Measurements from ENCODE around the gene SLC25A26. TPM values are rescaled to one million over a fixed set of nuclear protein-coding genes. Genes with fewer than 3 reads are reported as not detected.

The SLC25A26 gene
- total and polyA plus RNA-seq, 2 donors (not counting 1 experiment from before 2014, with no cell fraction given), result 14.2 to 29.0 TPM

DNA sequence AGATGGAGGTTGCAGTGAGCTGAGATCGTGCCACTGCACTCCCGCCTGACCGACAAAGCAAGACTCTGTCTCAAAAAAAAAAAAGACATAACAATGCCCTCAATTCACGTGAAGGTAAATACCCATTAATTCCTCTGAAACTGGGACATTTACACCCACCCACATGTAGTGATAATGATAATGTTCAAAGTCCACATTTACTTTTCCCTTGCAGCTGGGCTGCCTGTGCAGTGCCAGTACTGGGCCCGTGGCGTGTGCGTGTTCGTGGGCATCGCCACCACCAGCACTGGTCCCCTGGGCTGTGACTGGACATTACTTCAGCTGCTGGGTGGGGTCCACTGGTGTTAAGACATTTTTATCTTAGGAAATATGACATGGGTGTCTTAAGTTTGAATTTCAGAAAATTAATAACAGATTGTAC lies 123.6 kb downstream of the SLC25A26 start:
- Histone ChIP-seq H3K36me3 (ENCODE audit: control insufficient read depth, insufficient read depth, low read length) (no peaks in the 10 kb centered on the region), H3K4me1 (ENCODE audit: control insufficient read depth, extremely low read depth, insufficient read depth, low read length) (no peaks in the 10 kb centered on the region), H3K9ac (ENCODE audit: insufficient read depth, low read length) (no peak overlapping the region), H3K4me3 (replicated peaks in 1 of 4; ENCODE audit: control extremely low read depth in 1 of 4, insufficient read depth in 1 of 4, low read depth in 3 of 4, low read length in 4 of 4) (no peak overlapping the region), H3K27me3 (ENCODE audit: control insufficient read depth, insufficient read depth, low read length) (no peaks in the 10 kb centered on the region), H3K79me2 (ENCODE audit: control insufficient read depth, insufficient read depth, low read length) (no peaks in the 10 kb centered on the region), H4K20me1 (ENCODE audit: control insufficient read depth, extremely low read depth, insufficient read depth, low read length) (no peaks in the 10 kb centered on the region), H3K9me3 (ENCODE audit: control insufficient read depth, insufficient read depth, low read depth, low read length) (no peaks in the 10 kb centered on the region), H3K4me2 (ENCODE audit: extremely low read depth, insufficient read depth, low read length) (no peak overlapping the region), H2AFZ (ENCODE audit: low read length) (no peak overlapping the region), H3K27ac (ENCODE audit: insufficient read depth, low read length) (no peak overlapping the region)
- TF ChIP-seq, protein P1, sequence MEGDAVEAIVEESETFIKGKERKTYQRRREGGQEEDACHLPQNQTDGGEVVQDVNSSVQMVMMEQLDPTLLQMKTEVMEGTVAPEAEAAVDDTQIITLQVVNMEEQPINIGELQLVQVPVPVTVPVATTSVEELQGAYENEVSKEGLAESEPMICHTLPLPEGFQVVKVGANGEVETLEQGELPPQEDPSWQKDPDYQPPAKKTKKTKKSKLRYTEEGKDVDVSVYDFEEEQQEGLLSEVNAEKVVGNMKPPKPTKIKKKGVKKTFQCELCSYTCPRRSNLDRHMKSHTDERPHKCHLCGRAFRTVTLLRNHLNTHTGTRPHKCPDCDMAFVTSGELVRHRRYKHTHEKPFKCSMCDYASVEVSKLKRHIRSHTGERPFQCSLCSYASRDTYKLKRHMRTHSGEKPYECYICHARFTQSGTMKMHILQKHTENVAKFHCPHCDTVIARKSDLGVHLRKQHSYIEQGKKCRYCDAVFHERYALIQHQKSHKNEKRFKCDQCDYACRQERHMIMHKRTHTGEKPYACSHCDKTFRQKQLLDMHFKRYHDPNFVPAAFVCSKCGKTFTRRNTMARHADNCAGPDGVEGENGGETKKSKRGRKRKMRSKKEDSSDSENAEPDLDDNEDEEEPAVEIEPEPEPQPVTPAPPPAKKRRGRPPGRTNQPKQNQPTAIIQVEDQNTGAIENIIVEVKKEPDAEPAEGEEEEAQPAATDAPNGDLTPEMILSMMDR (conservative IDR thresholded peaks at IDR 0.05 in 1 of 2, IDR thresholded peaks at IDR 0.05 in 1 of 2; ENCODE audit: low read depth in 1 of 2, low read length in 2 of 2), result no peak
- no peak for TF ChIP-seq EZH2 (IDR thresholded peaks at IDR 0.05; ENCODE audit: low read length, missing control alignments)
- DNase-seq (ENCODE audit: low read depth in 2 of 2), result no peak

DNA sequence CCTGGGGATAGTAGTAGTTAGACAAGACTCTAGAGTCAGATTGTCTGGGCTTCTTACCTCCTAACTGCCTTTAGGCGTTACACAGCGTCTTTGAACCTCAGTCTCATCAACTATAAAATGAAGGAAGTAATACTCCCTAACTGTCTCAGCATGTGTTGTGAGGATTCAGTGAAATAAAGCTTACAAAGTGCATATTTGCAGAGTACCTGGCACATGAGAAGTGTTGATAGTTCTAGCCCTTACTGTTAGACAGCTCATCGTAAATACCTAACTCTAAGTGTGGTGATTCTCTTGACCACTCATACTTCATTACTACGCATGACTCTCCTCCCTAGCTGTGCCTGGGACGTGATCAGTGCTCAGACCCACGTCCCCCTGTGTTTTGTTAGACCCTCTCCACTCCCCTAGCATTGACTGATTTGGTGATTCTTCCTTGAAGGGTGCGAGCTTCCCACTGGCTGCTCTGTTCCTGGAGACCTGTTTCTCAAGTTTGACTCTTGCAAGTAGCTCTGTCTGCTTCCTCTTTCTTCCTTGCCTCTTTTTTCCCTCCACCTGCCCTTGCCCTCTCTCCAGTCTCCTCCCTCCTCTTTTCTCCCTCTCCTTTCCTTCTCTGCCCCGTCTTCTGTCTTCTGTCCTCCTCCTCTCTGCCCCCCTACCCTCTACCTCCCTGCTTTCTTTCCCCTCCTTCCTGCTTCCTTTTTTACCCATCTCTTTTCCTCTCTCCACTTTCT lies 124.2 kb downstream of the SLC25A26 start:
- Histone ChIP-seq H3K9me3 (ENCODE audit: control insufficient read depth, insufficient read depth, low read depth, low read length) (no peaks in the 10 kb centered on the region), H3K36me3 (ENCODE audit: control insufficient read depth, insufficient read depth, low read length) (no peaks in the 10 kb centered on the region), H3K4me2 (ENCODE audit: extremely low read depth, insufficient read depth, low read length) (no peak overlapping the region), H4K20me1 (ENCODE audit: control insufficient read depth, extremely low read depth, insufficient read depth, low read length) (no peaks in the 10 kb centered on the region), H3K27me3 (ENCODE audit: control insufficient read depth, insufficient read depth, low read length) (no peaks in the 10 kb centered on the region), H2AFZ (ENCODE audit: low read length) (no peak overlapping the region), H3K9ac (ENCODE audit: insufficient read depth, low read length) (no peak overlapping the region), H3K4me3 (replicated peaks in 1 of 4; ENCODE audit: control extremely low read depth in 1 of 4, insufficient read depth in 1 of 4, low read depth in 3 of 4, low read length in 4 of 4) (no peak overlapping the region), H3K79me2 (ENCODE audit: control insufficient read depth, insufficient read depth, low read length) (no peaks in the 10 kb centered on the region), H3K27ac (ENCODE audit: insufficient read depth, low read length) (no peak overlapping the region), H3K4me1 (ENCODE audit: control insufficient read depth, extremely low read depth, insufficient read depth, low read length) (no peaks in the 10 kb centered on the region)
- no peak for DNase-seq (ENCODE audit: low read depth in 2 of 2)
- TF ChIP-seq EZH2 (IDR thresholded peaks at IDR 0.05; ENCODE audit: low read length, missing control alignments), result no peak
- TF ChIP-seq, protein P1 (conservative IDR thresholded peaks at IDR 0.05 in 1 of 2, IDR thresholded peaks at IDR 0.05 in 1 of 2; ENCODE audit: low read depth in 1 of 2, low read length in 2 of 2), result no peak

DNA sequence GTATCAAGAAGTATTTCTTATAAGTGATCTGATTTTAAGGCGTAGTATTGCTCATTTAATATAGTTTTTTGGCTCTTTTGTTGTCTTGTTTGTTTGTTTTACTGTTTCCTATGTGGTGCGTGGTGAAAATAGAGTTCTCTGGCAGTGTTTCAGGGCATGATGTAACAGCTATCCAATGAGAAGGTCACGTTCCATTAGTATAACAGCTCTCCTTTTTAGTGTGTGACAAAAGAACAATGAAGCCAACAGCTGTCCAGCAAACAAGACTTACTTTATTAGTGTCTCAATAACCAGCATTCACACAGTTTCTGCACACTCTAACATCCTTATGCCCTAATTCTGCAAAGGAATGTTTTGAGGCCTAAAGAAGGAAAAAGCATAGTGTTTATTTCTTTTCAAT lies 127.9 kb downstream of the SLC25A26 start:
- TF ChIP-seq EZH2 (IDR thresholded peaks at IDR 0.05; ENCODE audit: low read length, missing control alignments), result no peak
- TF ChIP-seq, protein P1 (conservative IDR thresholded peaks at IDR 0.05 in 1 of 2, IDR thresholded peaks at IDR 0.05 in 1 of 2; ENCODE audit: low read depth in 1 of 2, low read length in 2 of 2), result no peak
- H3K4me2 ChIP-seq (ENCODE audit: extremely low read depth, insufficient read depth, low read length), result no peak overlapping the region
- no peaks in the 10 kb centered on the region for H3K79me2 ChIP-seq (ENCODE audit: control insufficient read depth, insufficient read depth, low read length)
- no peak for DNase-seq (ENCODE audit: low read depth in 2 of 2)
- H3K27me3 ChIP-seq (ENCODE audit: control insufficient read depth, insufficient read depth, low read length), result no peaks in the 10 kb centered on the region
- H3K4me3 ChIP-seq (replicated peaks in 1 of 4; ENCODE audit: control extremely low read depth in 1 of 4, insufficient read depth in 1 of 4, low read depth in 3 of 4, low read length in 4 of 4), result no peak overlapping the region
- no peaks in the 10 kb centered on the region for H3K4me1 ChIP-seq (ENCODE audit: control insufficient read depth, extremely low read depth, insufficient read depth, low read length)
- no peak overlapping the region for H3K9ac ChIP-seq (ENCODE audit: insufficient read depth, low read length)
- H3K27ac ChIP-seq (ENCODE audit: insufficient read depth, low read length), result no peak overlapping the region
- no peak overlapping the region for H2AFZ ChIP-seq (ENCODE audit: low read length)
- H4K20me1 ChIP-seq (ENCODE audit: control insufficient read depth, extremely low read depth, insufficient read depth, low read length), result no peaks in the 10 kb centered on the region
- H3K36me3 ChIP-seq (ENCODE audit: control insufficient read depth, insufficient read depth, low read length), result no peaks in the 10 kb centered on the region
- H3K9me3 ChIP-seq (ENCODE audit: control insufficient read depth, insufficient read depth, low read depth, low read length), result no peaks in the 10 kb centered on the region
